Tibial nerve (tissue), 4 donors: Measurements from ENCODE around the gene ERCC8.

Experiments
- CTCF ChIP-seq, 5 experiments: fragments of 200-600 bp in 3 of 5; fragments of 450-650 bp in 2 of 5; sonication (generic) in 3 of 5; IDR thresholded peaks; one replicate each; pipeline ENCODE4 v1.5.1; 2016 to 2019; ENCODE audit warnings: antibody characterized with exemption in 5 of 5, mild to moderate bottlenecking in 3 of 5, moderate library complexity in 2 of 5
- EP300 ChIP-seq, 2 donors: sonication (generic); formaldehyde crosslinking; IDR thresholded peaks; one replicate each; pipeline ENCODE4 v1.6.1; 2017; ENCODE audit warnings: antibody characterized with exemption in 2 of 2, mild to moderate bottlenecking in 1 of 2
- POLR2A ChIP-seq, 2 donors: fragments of 450-650 bp; IDR thresholded peaks; one replicate each; pipeline ENCODE4 v1.6.1; 2017; ENCODE audit warnings: antibody characterized with exemption in 2 of 2, mild to moderate bottlenecking in 2 of 2, moderate library complexity in 2 of 2

- TF ChIP-seq POLR2A (IDR thresholded peaks at IDR 0.05) = no peak
- no peak for TF ChIP-seq CTCF (IDR thresholded peaks at IDR 0.05)
- TF ChIP-seq EP300 (IDR thresholded peaks at IDR 0.05) = no peak
Observed at GRCh38 chr5:60826653-60827052, 118.2 kb downstream of the ERCC8 start.
